GM12878 (cell line): Measurements from ENCODE around the gene MFSD8. TPM values are rescaled to one million over a fixed set of nuclear protein-coding genes. Genes with fewer than 3 reads are reported as not detected.

Source experiments
- CHD1 ChIP-seq: IDR thresholded peaks from 2 replicates; pipeline ENCODE4 v1.6.1; 2012; ENCODE audit warnings: low read depth, low read length, improper control_type of control experiment
- E2F4 ChIP-seq: IDR thresholded peaks from 2 replicates; pipeline ENCODE4 v1.6.1; 2012; ENCODE audit warnings: low read depth, low read length, improper control_type of control experiment
- ELK1 ChIP-seq: IDR thresholded peaks from 2 replicates; pipeline ENCODE4 v1.6.1; 2012; ENCODE audit warnings: low read depth, low read length, improper control_type of control experiment
- FOXM1 ChIP-seq: IDR thresholded peaks from 2 replicates; pipeline ENCODE4 v1.6.1; 2012; ENCODE audit warnings: low read depth, mild to moderate bottlenecking, inconsistent platforms, low read length, moderate library complexity
- HDAC6 ChIP-seq: fragments of 200-600 bp; sonication (generic); IDR thresholded peaks from one replicate; pipeline ENCODE4 v1.8.0; 2017; ENCODE audit warnings: antibody characterized with exemption; ENCODE audit not compliant: unreplicated experiment
- IKZF2 ChIP-seq, 2 experiments: fragments of 450-650 bp; IDR thresholded peaks; 2 replicates each; pipeline ENCODE4 v1.6.1; 2017; ENCODE audit warnings: mild to moderate bottlenecking in 2 of 2, moderate library complexity in 2 of 2
- MXI1 ChIP-seq: fragments of 150-350 bp; IDR thresholded peaks from 2 replicates; pipeline ENCODE4 v1.6.1; 2011; ENCODE audit warnings: low read depth, mild to moderate bottlenecking, inconsistent platforms, low read length, improper control_type of control experiment
- NR2C1 ChIP-seq: fragments of 450-650 bp; IDR thresholded peaks from 2 replicates; pipeline ENCODE4 v1.6.1; 2017; ENCODE audit warnings: antibody characterized with exemption, mild to moderate bottlenecking, moderate library complexity
- PAX5 ChIP-seq: IDR thresholded peaks from 2 replicates; pipeline ENCODE4 v1.6.1; 2011; ENCODE audit warnings: low read depth, low read length, borderline replicate concordance
- RB1 ChIP-seq: fragments of 450-650 bp; formaldehyde crosslinking; IDR thresholded peaks from 2 replicates; pipeline ENCODE4 v1.6.1; 2017; ENCODE audit warnings: mild to moderate bottlenecking, borderline replicate concordance
- SIN3A ChIP-seq: IDR thresholded peaks from 2 replicates; pipeline ENCODE4 v1.6.1; 2012; ENCODE audit warnings: low read depth, low read length, improper control_type of control experiment
- SKIL ChIP-seq: fragments of 450-650 bp; IDR thresholded peaks from 2 replicates; pipeline ENCODE4 v1.6.1; 2017; ENCODE audit warnings: mild to moderate bottlenecking, low read depth, inconsistent platforms; ENCODE audit not compliant: poor library complexity, severe bottlenecking
- SMARCA5 ChIP-seq: fragments of 450-650 bp; IDR thresholded peaks from 2 replicates; pipeline ENCODE4 v1.6.1; 2017; ENCODE audit warnings: mild to moderate bottlenecking
- ZNF592 ChIP-seq: fragments of 450-650 bp; IDR thresholded peaks from 2 replicates; pipeline ENCODE4 v1.6.1; 2017; ENCODE audit warnings: mild to moderate bottlenecking, moderate library complexity
- ZNF687 ChIP-seq: fragments of 450-650 bp; IDR thresholded peaks from 2 replicates; pipeline ENCODE4 v1.6.1; 2017; ENCODE audit warnings: mild to moderate bottlenecking, moderate library complexity
- ZZZ3 ChIP-seq: IDR thresholded peaks from 2 replicates; pipeline ENCODE4 v1.6.1; 2011; ENCODE audit warnings: low read depth; ENCODE audit not compliant: control insufficient read depth, insufficient read length
- polyA plus RNA-seq, 11 experiments: library from polyadenylated mRNA; depleted of rRNA in 4 of 11; unstranded in 6 of 11; stranded (reverse) in 5 of 11; fragments of >200 nt; fragmentation: Nextera tagmentation in 4 of 11; fragmentation: Illumina TruSeq in 1 of 11; extraction: Ambion mirVana in 4 of 11; extraction: Trizol in 1 of 11; gene quantifications; 1 replicate in 1 of 11; 2 replicates in 10 of 11; pipeline versions ENCODE4 v1.2.1 to v1.2.3, GENCODE V29; 2011 to 2016; ENCODE audit warnings: inconsistent platforms in 2 of 11, missing spikeins in 2 of 11, low read depth in 1 of 11
- total RNA-seq, 4 experiments: library from RNA; depleted of rRNA in 3 of 4; stranded (reverse); fragments of >200 nt in 3 of 4; fragmentation: Illumina TruSeq in 1 of 4; extraction: Trizol in 1 of 4; gene quantifications; 2 replicates each; pipeline versions ENCODE4 v1.2.1 to v1.2.3, GENCODE V29; 2013 to 2021

MFSD8 gene
- total and polyA plus RNA-seq, 10 of the 15 experiments (the other 5 are each of a cell fraction or from before 2014, with no cell fraction given): 12.7 to 29.9 (median 18.4) TPM

GRCh38 chr4:127880763-127881562 is 84.0 kb downstream of the MFSD8 start, which contains the start of gene PLK4 (continued):
- TF ChIP-seq RB1 (no peak), ELK1 (no peak; the same call in 1 of the 2 replicates), FOXM1 (no peak; the same call in 1 of the 2 replicates), ZNF592 (no peak), SIN3A (peak; percentile 99), HDAC6 (no peak), NR2C1 (no peak; the same call in 1 of the 2 replicates), IKZF2 (IDR thresholded peaks at IDR 0.05) (peak; percentile 39 to 57; a peak in 2 of 4 replicates), CHD1 (no peak), PAX5 (peak; percentile 59; the same call in 1 of the 2 replicates), SKIL (no peak), MXI1 (peak; percentile 94), ZZZ3 (no peak), ZNF687 (no peak), SMARCA5 (no peak), E2F4 (peak; percentile 96)
